Measurements from ENCODE around the gene CYP19A1.

- TF ChIP-seq PAX5 (IDR thresholded peaks at IDR 0.05; ENCODE audit: insufficient read depth, low read length, severe bottlenecking) (no peak), TAF1 (IDR thresholded peaks at IDR 0.05; ENCODE audit: low read depth, low read length) (no peak), POLR2A (IDR thresholded peaks at IDR 0.05; ENCODE audit: low read depth, low read length) (no peak), POLR2AphosphoS5 (IDR thresholded peaks at IDR 0.05; ENCODE audit: low read depth, low read length) (no peak), POU2F2 (IDR thresholded peaks at IDR 0.05; ENCODE audit: low read depth, low read length) (no peak), SPI1 (IDR thresholded peaks at IDR 0.05; ENCODE audit: low read depth, low read length) (peak; percentile 38)
Measured at GRCh38 chr15:51334011-51334451, 4.4 kb downstream of the CYP19A1 start.
